GM18951 (cell line): ENCODE data around the gene PIRT.

Experiments
- POLR2A ChIP-seq: IDR thresholded peaks from 4 replicates; pipeline ENCODE4 v1.6.1; 2011; ENCODE audit warnings: mild to moderate bottlenecking; ENCODE audit not compliant: insufficient read length, insufficient read depth; ENCODE audit errors: extremely low read depth
- in situ Hi-C: fragments of 300-500 bp; cut with MboI; formaldehyde crosslinking; loops from one replicate; pipeline ENCODE4 v1.12.0; 2022; ENCODE audit warnings: low sequenced_read_pairs, mixed read lengths, inconsistent platforms; ENCODE audit not compliant: unreplicated experiment

PIRT gene

DNA sequence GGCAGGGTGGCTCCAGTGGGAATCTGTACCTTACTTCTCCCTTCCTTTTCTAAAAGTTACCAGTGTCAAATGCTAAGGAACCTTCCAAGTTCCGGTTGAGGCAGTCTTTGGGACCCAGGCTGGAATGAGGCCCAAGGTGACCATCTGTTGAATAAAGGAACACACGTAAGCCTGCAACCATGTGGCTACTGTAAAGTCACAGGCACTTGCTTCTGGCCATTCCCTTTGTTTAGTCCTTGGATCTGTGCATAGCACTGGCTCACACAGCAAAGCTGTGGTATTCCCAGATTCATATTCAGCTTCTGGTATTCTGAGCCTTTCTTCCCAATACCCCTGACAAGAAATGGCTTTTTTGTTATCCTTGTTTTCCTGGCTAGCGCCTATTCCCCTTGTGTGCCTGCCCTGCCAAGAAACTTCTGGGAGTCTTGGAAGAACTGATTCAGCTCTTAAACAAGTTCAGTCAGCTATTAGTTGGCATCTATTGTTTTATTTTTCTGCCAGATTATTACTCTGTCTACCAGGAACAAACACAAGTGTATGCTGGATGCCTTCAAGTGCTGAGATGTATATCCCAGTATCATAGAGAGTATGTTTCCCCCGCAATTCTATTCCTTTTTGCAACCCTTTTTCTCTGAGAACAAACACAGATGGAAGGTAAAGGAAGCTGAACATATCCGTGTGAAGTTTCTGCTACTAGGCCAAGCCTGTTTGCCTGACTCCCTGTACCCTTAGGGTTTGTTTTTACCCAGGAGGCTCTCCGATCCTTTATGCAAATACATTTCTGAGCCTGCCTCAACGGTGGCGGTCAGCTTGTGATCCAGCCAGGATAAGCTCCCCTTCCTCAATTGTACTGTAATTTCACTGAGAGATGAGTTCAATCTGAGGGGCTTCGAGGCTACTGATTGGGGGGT, 47.1 kb downstream of the PIRT start:
- in situ Hi-C loops = no loop called here
- no peak for TF ChIP-seq POLR2A

DNA sequence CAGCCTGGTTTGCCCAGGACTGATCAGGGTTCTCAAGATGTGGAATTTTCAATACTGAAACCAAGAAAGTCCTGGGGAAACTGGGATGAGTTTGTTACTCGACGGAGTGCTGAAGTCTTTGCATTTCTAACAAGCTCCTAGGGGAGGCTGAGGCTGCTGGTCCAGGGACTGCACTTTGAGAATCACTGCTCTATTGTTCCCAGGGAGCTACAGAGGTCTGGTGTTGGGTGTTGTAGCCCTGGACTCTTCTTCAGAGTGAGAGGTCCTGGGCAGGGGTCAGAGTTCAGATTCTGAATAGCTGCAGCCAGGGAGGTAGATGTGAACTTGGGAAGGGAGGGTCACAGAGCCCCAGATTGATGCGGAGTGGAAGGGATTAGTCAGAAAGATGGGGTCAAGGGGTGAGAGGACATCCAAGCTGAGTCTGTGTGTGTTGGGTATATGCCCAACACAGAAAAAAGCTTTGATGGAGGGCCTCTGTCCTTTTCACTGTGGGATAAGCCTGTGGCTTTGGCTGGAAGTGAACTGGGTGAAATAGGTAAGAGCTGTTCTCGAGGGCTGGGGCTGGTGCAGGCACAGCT, 48.1 kb downstream of the PIRT start:
- no peak for TF ChIP-seq POLR2A
- in situ Hi-C loops = no loop called here

GRCh38 chr17:10787306-10788045, 50.4 kb downstream of the PIRT start:
- TF ChIP-seq POLR2A = no peak

GRCh38 chr17:10785295-10785694, 52.6 kb downstream of the PIRT start:
- TF ChIP-seq POLR2A = no peak
- in situ Hi-C loops = no loop called here

More at GRCh38 chr17:10787306-10788045, 50.4 kb downstream of the PIRT start:
- in situ Hi-C loops = no loop called here

DNA sequence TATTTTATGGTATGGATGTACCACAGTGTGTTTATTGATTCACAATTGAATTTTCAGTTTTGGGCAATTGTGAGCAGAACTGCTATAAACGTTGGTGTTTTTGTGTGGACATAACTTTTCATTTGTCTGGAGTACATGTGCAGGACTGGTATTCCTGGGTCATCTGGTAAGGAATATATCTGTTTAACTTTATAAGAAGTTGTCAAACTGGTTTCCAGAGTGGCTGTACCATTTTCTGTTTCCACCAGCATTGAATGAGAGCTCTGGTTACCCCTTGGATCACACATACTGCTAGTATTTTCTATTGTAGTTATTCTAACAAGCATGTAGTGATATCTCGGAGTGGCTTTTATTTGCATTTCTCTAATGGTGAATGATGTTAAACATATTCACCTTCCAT, 58.3 kb downstream of the PIRT start:
- in situ Hi-C loops = no loop called here
- TF ChIP-seq POLR2A = no peak

GRCh38 chr17:10777890-10778289, 60.0 kb downstream of the PIRT start:
- no peak for TF ChIP-seq POLR2A
- in situ Hi-C loops = no loop called here

DNA sequence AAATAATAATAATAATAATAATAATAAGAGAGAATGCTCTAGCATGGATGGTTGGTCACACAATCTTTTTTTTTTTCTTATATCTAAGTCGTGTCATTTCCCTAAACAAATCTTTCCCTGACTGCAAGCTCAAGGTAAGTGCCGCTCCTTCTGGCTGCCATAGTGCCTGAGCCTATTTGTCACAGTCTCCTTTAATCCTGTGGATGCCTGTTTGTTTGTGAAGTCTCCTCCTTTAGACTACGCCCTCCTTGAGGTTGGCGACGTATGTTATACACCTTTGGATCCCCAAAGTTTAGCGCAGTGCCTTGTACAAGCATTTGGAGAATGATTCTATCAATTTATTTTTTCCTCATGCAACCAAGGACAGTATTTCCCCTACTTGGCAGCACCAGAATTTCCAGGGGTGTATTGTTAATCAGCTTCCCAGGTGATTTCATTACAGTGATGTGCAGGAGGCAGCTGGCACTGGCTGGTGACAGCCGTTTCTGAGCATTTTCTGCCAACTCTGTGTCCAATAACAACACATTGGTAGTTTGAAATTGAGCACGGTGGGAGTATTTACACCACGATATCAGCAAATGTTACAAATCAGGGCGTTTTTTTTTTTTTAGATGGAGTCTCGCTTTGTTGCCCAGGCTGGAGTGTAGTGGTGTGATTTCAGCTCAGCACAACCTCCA, 60.6 kb downstream of the PIRT start:
- in situ Hi-C loops = no loop called here
- no peak for TF ChIP-seq POLR2A

DNA sequence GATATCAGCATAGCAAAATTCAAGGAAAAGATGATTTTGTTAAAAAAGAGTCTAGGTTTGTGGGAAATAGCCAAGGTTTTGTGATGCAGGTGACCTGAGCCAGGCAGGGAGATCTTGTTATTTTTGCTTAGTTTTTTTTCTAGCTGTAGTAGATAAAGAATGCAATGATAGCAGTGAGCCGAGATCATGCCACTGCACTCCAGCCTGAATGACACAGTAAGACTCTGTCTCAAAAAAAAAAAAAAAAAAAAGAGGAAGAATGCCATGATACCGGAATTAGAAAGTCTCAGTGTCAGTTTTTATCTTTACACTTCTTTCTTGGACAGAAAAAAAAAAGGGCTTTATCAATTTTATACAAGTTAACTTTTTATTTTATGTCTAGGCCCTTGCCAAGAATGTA, 61.5 kb downstream of the PIRT start:
- in situ Hi-C loops = no loop called here
- TF ChIP-seq POLR2A = no peak

DNA sequence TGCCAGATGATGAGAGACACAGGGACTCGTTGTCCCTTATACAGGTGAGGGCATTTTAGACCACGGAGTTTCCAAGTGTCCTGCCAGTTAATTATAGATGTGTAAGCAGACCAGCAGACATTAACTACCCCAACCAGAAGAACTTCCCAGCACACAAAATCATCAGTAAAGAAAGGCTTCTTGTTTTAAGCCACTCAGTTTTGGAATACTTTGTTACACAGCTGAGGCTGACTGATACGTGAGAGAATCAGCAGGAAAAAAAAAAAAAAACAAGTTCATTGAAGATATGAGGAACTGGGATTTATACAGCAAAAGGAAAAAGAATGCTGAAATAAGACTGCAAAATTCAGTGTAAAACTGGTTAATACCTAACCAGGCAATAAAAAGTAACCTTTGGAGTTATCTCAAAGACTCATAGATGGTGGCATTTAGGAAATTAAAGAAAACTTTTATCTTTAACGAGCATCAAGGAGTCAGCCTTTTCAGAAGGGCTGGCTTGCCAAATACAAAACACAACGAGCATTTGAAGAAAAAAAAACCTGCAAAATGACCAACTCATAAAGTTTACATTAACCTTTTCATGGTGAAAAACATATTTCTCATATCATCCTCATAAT, 62.0 kb downstream of the PIRT start:
- in situ Hi-C loops = no loop called here

GRCh38 chr17:10775058-10775457, 62.8 kb downstream of the PIRT start:
- no peak for TF ChIP-seq POLR2A
- in situ Hi-C loops = no loop called here

More for the DNA sequence above, 62.0 kb downstream of the PIRT start:
- TF ChIP-seq POLR2A = no peak

- in situ Hi-C loops = no loop called here
- no peak for TF ChIP-seq POLR2A
Measured at GRCh38 chr17:10773391-10773790, 64.5 kb downstream of the PIRT start.
